Activated T-cell treated with anti-CD3 and anti-CD28 coated beads, Interleukin-2, amount 50 U/mL, for 72 hours (primary cell): ENCODE results near the gene ZNF274. TPM values are rescaled to one million over a fixed set of nuclear protein-coding genes. Genes with fewer than 3 reads are reported as not detected.
"Not testable (repeated sequence)": the region's sequence is repeated elsewhere in the genome, so short reads cannot be mapped to it uniquely, and the experiment has no call there.

Experiments
- ATAC-seq, 2 donors: fragments of 150-1000 bp; cut with Tn5 transposase; replicated peaks in 1 of 2; 2 replicates each; pipeline ENCODE4 v1.10.0; 2021; ENCODE audit warnings: moderate library complexity in 2 of 2, mild to moderate bottlenecking in 1 of 2
- DNase-seq, 2 donors: peaks; one replicate each; pipeline ENCODE4 v3.0.0; 2021 to 2022; ENCODE audit warnings: mixed read lengths in 1 of 2
- H3K27ac Mint-ChIP-seq: one replicate; pipeline ENCODE4 v1.8.0; 2022; ENCODE audit warnings: mild to moderate bottlenecking, moderate library complexity, mixed read lengths
- H3K27me3 Mint-ChIP-seq: one replicate; pipeline ENCODE4 v1.8.0; 2022; ENCODE audit warnings: low read depth, mixed read lengths
- H3K36me3 Mint-ChIP-seq, 2 donors: one replicate each; pipeline ENCODE4 v1.8.0; 2022; ENCODE audit warnings: mixed read lengths in 2 of 2, mild to moderate bottlenecking in 1 of 2; ENCODE audit not compliant: insufficient read depth in 2 of 2
- H3K4me1 Mint-ChIP-seq: one replicate; pipeline ENCODE4 v1.8.0; 2022; ENCODE audit warnings: low read depth, mixed read lengths
- H3K4me3 Mint-ChIP-seq, 2 donors: one replicate each; pipeline ENCODE4 v1.8.0; 2022; ENCODE audit warnings: mild to moderate bottlenecking in 2 of 2, mixed read lengths in 2 of 2, moderate library complexity in 2 of 2
- H3K9me3 Mint-ChIP-seq, 2 donors: one replicate each; pipeline ENCODE4 v1.8.0; 2022; ENCODE audit warnings: mixed read lengths in 2 of 2
- total RNA-seq, 2 donors: library from RNA; stranded (reverse); gene quantifications; one replicate each; pipeline ENCODE4 v1.2.3, GENCODE V29; 2022

Gene ZNF274
- total RNA-seq: 10 to 100 TPM; 32.1 to 42.8 TPM

- Mint-ChIP-seq H3K9me3 (peaks cover 11 to 30% of the 10 kb centered on the region in 2 donors), H3K27me3 (no peaks in the 10 kb centered on the region)
Observed at GRCh38 chr19:58182989-58183816, at the start of gene ZNF274. Gene ZNF274, plus strand, starts transcription at chr19:58183061. Its CDS starts 905 bp downstream, at chr19:58183966.

GRCh38 chr19:58134244-58134643 lies 48.6 kb upstream of the ZNF274 start:
- DNase-seq: no peak
- no peaks in the 10 kb centered on the region for H3K27me3 Mint-ChIP-seq
- no peaks in the 10 kb centered on the region for H3K4me1 Mint-ChIP-seq
- H3K4me3 Mint-ChIP-seq: no peak overlapping the region
- H3K9me3 Mint-ChIP-seq: peaks cover 17 to 24% of the 10 kb centered on the region in 2 donors
- ATAC-seq: no peak
- peaks cover 46 to 80% of the 10 kb centered on the region in 2 donors for H3K36me3 Mint-ChIP-seq
- peak overlapping the region; percentile 54 for H3K27ac Mint-ChIP-seq

More at GRCh38 chr19:58182989-58183816, at the start of gene ZNF274:
- H3K4me3 Mint-ChIP-seq: peak within 1 kb of the TSS; percentile 97 to 98
- ATAC-seq (peak; percentile 91), DNase-seq (peak; percentile 96 to 97)
- peaks cover 23% of the 10 kb centered on the region for H3K4me1 Mint-ChIP-seq
- H3K27ac Mint-ChIP-seq: peak within 1 kb of the TSS; percentile 96
- peaks cover 47 to 72% of the 10 kb centered on the region in 2 donors for H3K36me3 Mint-ChIP-seq

GRCh38 chr19:58145849-58146248 lies 37.0 kb upstream of the ZNF274 start:
- ATAC-seq (no peak), DNase-seq (no peak)
- Mint-ChIP-seq H3K36me3 (peaks cover 26 to 41% of the 10 kb centered on the region in 2 donors), H3K27me3 (no peaks in the 10 kb centered on the region), H3K27ac (no peak overlapping the region), H3K9me3 (peaks cover 11 to 13% of the 10 kb centered on the region in 2 donors), H3K4me3 (no peak overlapping the region), H3K4me1 (peaks cover 12% of the 10 kb centered on the region)

- ATAC-seq, H3K27ac Mint-ChIP-seq, H3K4me3 Mint-ChIP-seq, DNase-seq, H3K27me3 Mint-ChIP-seq: not testable (repeated sequence)
- Mint-ChIP-seq H3K4me1 (peaks cover 24% of the 10 kb centered on the region), H3K9me3 (peaks cover 11 to 13% of the 10 kb centered on the region in 2 donors), H3K36me3 (peaks cover 20 to 46% of the 10 kb centered on the region in 2 donors)
Observed at GRCh38 chr19:58147475-58147874, 35.4 kb upstream of the ZNF274 start.

- ATAC-seq (peak; percentile 71), DNase-seq (peak; percentile 93 to 96)
- no peaks in the 10 kb centered on the region for H3K27me3 Mint-ChIP-seq
- peaks cover 39% of the 10 kb centered on the region for H3K4me1 Mint-ChIP-seq
- peaks cover 15 to 37% of the 10 kb centered on the region in 2 donors for H3K36me3 Mint-ChIP-seq
- peaks cover 8 to 12% of the 10 kb centered on the region in 2 donors for H3K9me3 Mint-ChIP-seq
- H3K27ac Mint-ChIP-seq: peak within 1 kb of the TSS; percentile 77
- peak within 1 kb of the TSS; percentile 93 to 94 for H3K4me3 Mint-ChIP-seq
Observed at GRCh38 chr19:58150328-58150921, 32.4 kb upstream of the ZNF274 start, which contains the start of gene ZNF329. Gene ZNF329, minus strand, starts transcription at chr19:58150789. Its CDS starts 21,286 bp downstream, at chr19:58129503.

- H3K27ac Mint-ChIP-seq: no peak overlapping the region
- H3K36me3 Mint-ChIP-seq: peaks cover 15 to 34% of the 10 kb centered on the region in 2 donors
- peak overlapping the region in 1 of 2 donors; percentile 74 for H3K4me3 Mint-ChIP-seq
- peaks cover 42% of the 10 kb centered on the region for H3K4me1 Mint-ChIP-seq
- DNase-seq: no peak
- no peaks in the 10 kb centered on the region for H3K27me3 Mint-ChIP-seq
- peaks cover 5 to 14% of the 10 kb centered on the region in 2 donors for H3K9me3 Mint-ChIP-seq
- no peak for ATAC-seq
Observed at GRCh38 chr19:58153386-58153785, 29.5 kb upstream of the ZNF274 start.

- H3K9me3 Mint-ChIP-seq: peaks cover 4 to 14% of the 10 kb centered on the region in 2 donors
- DNase-seq (peak in 1 of 2 donors; percentile 8), ATAC-seq (no peak)
- H3K36me3 Mint-ChIP-seq: peaks cover 15 to 32% of the 10 kb centered on the region in 2 donors
- H3K27me3 Mint-ChIP-seq: no peaks in the 10 kb centered on the region
- H3K27ac Mint-ChIP-seq: no peak overlapping the region
- peak overlapping the region; percentile 74 to 92 for H3K4me3 Mint-ChIP-seq
- H3K4me1 Mint-ChIP-seq: peaks cover 40% of the 10 kb centered on the region
Observed at GRCh38 chr19:58154287-58154678, 28.6 kb upstream of the ZNF274 start.

GRCh38 chr19:58154679-58155648 lies 27.9 kb upstream of the ZNF274 start:
- peaks cover 9 to 26% of the 10 kb centered on the region in 2 donors for H3K36me3 Mint-ChIP-seq
- ATAC-seq (peak; percentile 83), DNase-seq (peak; percentile 98 to 100)
- H3K27ac Mint-ChIP-seq: no peak overlapping the region
- H3K27me3 Mint-ChIP-seq: no peaks in the 10 kb centered on the region
- peak overlapping the region; percentile 74 to 92 for H3K4me3 Mint-ChIP-seq
- peaks cover 0 to 12% of the 10 kb centered on the region in 2 donors for H3K9me3 Mint-ChIP-seq
- H3K4me1 Mint-ChIP-seq: peaks cover 33% of the 10 kb centered on the region

GRCh38 chr19:58157045-58157728 lies 25.7 kb upstream of the ZNF274 start:
- Mint-ChIP-seq H3K4me3 (no peak overlapping the region), H3K4me1 (peaks cover 19% of the 10 kb centered on the region), H3K27me3 (no peaks in the 10 kb centered on the region), H3K27ac (no peak overlapping the region), H3K36me3 (peaks cover 11 to 19% of the 10 kb centered on the region in 2 donors), H3K9me3 (peaks cover 3 to 14% of the 10 kb centered on the region in 2 donors)
- ATAC-seq (no peak), DNase-seq (no peak)

GRCh38 chr19:58166268-58166667 lies 16.6 kb upstream of the ZNF274 start:
- Mint-ChIP-seq H3K9me3 (peaks cover 30 to 32% of the 10 kb centered on the region in 2 donors), H3K4me1 (no peaks in the 10 kb centered on the region), H3K27me3 (no peaks in the 10 kb centered on the region), H3K27ac (no peak overlapping the region), H3K36me3 (peaks cover 36 to 50% of the 10 kb centered on the region in 2 donors), H3K4me3 (no peak overlapping the region)
- DNase-seq (no peak), ATAC-seq (no peak)

GRCh38 chr19:58166708-58167280 lies 16.1 kb upstream of the ZNF274 start:
- no peak overlapping the region for H3K4me3 Mint-ChIP-seq
- H3K27ac Mint-ChIP-seq: no peak overlapping the region
- no peaks in the 10 kb centered on the region for H3K27me3 Mint-ChIP-seq
- no peak for ATAC-seq
- no peak for DNase-seq
- peaks cover 35 to 50% of the 10 kb centered on the region in 2 donors for H3K36me3 Mint-ChIP-seq
- H3K4me1 Mint-ChIP-seq: no peaks in the 10 kb centered on the region
- peaks cover 30 to 32% of the 10 kb centered on the region in 2 donors for H3K9me3 Mint-ChIP-seq
